ENCODE measurements around the gene KCNN1. TPM values are rescaled to one million over a fixed set of nuclear protein-coding genes. Genes with fewer than 3 reads are reported as not detected.

Gene KCNN1
- total and polyA plus RNA-seq, 2 of the 13 experiments (the other 11 are each of a cell fraction or from before 2014, with no cell fraction given) = 0.04 TPM; not detected in 1

DNA sequence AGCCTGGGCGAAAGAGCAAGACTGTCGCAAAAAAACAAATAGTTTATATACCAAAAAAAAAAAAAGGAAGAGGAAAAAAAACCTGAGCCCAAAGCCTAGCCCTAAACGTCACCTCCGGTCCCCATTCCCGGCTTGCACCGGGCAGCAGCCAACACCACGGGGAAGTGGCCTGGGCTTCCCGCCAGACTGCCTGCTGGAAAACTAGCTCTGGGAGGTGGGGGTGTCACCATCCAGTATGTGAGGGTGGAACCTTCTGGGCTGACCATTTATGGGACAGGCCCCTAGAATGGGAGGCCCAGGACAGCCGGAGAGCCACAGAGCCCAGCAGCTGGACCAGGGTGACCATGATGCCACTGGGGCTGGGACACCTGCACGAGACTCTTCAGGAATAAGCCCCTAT, 82.5 kb downstream of the KCNN1 start (continued):
- TF ChIP-seq, protein P1, sequence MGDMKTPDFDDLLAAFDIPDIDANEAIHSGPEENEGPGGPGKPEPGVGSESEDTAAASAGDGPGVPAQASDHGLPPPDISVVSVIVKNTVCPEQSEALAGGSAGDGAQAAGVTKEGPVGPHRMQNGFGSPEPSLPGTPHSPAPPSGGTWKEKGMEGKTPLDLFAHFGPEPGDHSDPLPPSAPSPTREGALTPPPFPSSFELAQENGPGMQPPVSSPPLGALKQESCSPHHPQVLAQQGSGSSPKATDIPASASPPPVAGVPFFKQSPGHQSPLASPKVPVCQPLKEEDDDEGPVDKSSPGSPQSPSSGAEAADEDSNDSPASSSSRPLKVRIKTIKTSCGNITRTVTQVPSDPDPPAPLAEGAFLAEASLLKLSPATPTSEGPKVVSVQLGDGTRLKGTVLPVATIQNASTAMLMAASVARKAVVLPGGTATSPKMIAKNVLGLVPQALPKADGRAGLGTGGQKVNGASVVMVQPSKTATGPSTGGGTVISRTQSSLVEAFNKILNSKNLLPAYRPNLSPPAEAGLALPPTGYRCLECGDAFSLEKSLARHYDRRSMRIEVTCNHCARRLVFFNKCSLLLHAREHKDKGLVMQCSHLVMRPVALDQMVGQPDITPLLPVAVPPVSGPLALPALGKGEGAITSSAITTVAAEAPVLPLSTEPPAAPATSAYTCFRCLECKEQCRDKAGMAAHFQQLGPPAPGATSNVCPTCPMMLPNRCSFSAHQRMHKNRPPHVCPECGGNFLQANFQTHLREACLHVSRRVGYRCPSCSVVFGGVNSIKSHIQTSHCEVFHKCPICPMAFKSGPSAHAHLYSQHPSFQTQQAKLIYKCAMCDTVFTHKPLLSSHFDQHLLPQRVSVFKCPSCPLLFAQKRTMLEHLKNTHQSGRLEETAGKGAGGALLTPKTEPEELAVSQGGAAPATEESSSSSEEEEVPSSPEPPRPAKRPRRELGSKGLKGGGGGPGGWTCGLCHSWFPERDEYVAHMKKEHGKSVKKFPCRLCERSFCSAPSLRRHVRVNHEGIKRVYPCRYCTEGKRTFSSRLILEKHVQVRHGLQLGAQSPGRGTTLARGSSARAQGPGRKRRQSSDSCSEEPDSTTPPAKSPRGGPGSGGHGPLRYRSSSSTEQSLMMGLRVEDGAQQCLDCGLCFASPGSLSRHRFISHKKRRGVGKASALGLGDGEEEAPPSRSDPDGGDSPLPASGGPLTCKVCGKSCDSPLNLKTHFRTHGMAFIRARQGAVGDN (CRISPR knock-in tag; IDR thresholded peaks at IDR 0.05) = peak; percentile 52

Small RNAs within 50 kb of the gene (small RNA-seq; reads per million reads assigned to genes)
- 0 reads per million in 3 experiments for gene RNA5SP468 (ENCODE audit: insufficient read depth in 2 of 3, insufficient read length in 3 of 3, low read depth in 2 of 3, low replicate concordance in 1 of 3)

Other genes starting within 250 kb of the KCNN1 start
- 3.8 and 12.2 TPM in 2 replicates for gene MAP1S, start 247.6 kb upstream of the KCNN1 start, total RNA-seq (2016; rRNA removed; fragmentation: Illumina TruSeq; extraction: Trizol)
- gene MAP1S, start 247.6 kb upstream of the KCNN1 start, polyA plus RNA-seq (2011; rRNA removed) = 7.3 and 8.2 TPM in 2 replicates
- gene FCHO1, start 215.6 kb upstream of the KCNN1 start, total RNA-seq (2016; rRNA removed; fragmentation: Illumina TruSeq; extraction: Trizol) = 1.2 and 1.3 TPM in 2 replicates
- gene FCHO1, start 215.6 kb upstream of the KCNN1 start, polyA plus RNA-seq (2011; rRNA removed) = 2.5 and 3.1 TPM in 2 replicates
- gene B3GNT3, start 172.0 kb upstream of the KCNN1 start, total RNA-seq (2016; rRNA removed; fragmentation: Illumina TruSeq; extraction: Trizol) = 0.48 and 0.86 TPM in 2 replicates
- 4.0 and 8.6 TPM in 2 replicates for gene B3GNT3, start 172.0 kb upstream of the KCNN1 start, polyA plus RNA-seq (2011; rRNA removed)
- not detected in 2 replicates for gene INSL3, start 145.6 kb upstream of the KCNN1 start, total RNA-seq (2016; rRNA removed; fragmentation: Illumina TruSeq; extraction: Trizol)
- gene INSL3, start 145.6 kb upstream of the KCNN1 start, polyA plus RNA-seq (2011; rRNA removed) = 0.30 and 0.44 TPM in 2 replicates
- 2.8 and 3.4 TPM in 2 replicates for gene JAK3, start 119.1 kb upstream of the KCNN1 start, total RNA-seq (2016; rRNA removed; fragmentation: Illumina TruSeq; extraction: Trizol)
- gene JAK3, start 119.1 kb upstream of the KCNN1 start, polyA plus RNA-seq (2011; rRNA removed) = 18.6 and 30.1 TPM in 2 replicates
- gene RPL18A, start 107.2 kb upstream of the KCNN1 start, total RNA-seq (2016; rRNA removed; fragmentation: Illumina TruSeq; extraction: Trizol) = 1,471 and 1,490 TPM in 2 replicates
- 2,004 and 2,232 TPM in 2 replicates for gene RPL18A, start 107.2 kb upstream of the KCNN1 start, polyA plus RNA-seq (2011; rRNA removed)
- not detected in 2 replicates for gene SLC5A5, start 95.2 kb upstream of the KCNN1 start, total RNA-seq (2016; rRNA removed; fragmentation: Illumina TruSeq; extraction: Trizol)
- gene SLC5A5, start 95.2 kb upstream of the KCNN1 start, polyA plus RNA-seq (2011; rRNA removed) = not detected in 2 replicates
- gene CCDC124, start 34.1 kb upstream of the KCNN1 start, total RNA-seq (2016; rRNA removed; fragmentation: Illumina TruSeq; extraction: Trizol) = 14.9 and 16.3 TPM in 2 replicates
- gene CCDC124, start 34.1 kb upstream of the KCNN1 start, polyA plus RNA-seq (2011; rRNA removed) = 20.3 and 24.8 TPM in 2 replicates
- 1.7 and 2.1 TPM in 2 replicates for gene ARRDC2, start 41.1 kb downstream of the KCNN1 start, total RNA-seq (2016; rRNA removed; fragmentation: Illumina TruSeq; extraction: Trizol)
- gene ARRDC2, start 41.1 kb downstream of the KCNN1 start, polyA plus RNA-seq (2011; rRNA removed) = 3.4 and 4.3 TPM in 2 replicates
- 0.04 TPM in 1 of 2 replicates, not detected in the other for gene IL12RB1, start 119.8 kb downstream of the KCNN1 start, total RNA-seq (2016; rRNA removed; fragmentation: Illumina TruSeq; extraction: Trizol)
- 0.03 and 0.13 TPM in 2 replicates for gene IL12RB1, start 119.8 kb downstream of the KCNN1 start, polyA plus RNA-seq (2011; rRNA removed)
- gene MAST3, start 130.7 kb downstream of the KCNN1 start, total RNA-seq (2016; rRNA removed; fragmentation: Illumina TruSeq; extraction: Trizol) = 4.1 and 4.5 TPM in 2 replicates
- gene MAST3, start 130.7 kb downstream of the KCNN1 start, polyA plus RNA-seq (2011; rRNA removed) = 4.6 and 6.0 TPM in 2 replicates
- gene PIK3R2, start 186.1 kb downstream of the KCNN1 start, total RNA-seq (2016; rRNA removed; fragmentation: Illumina TruSeq; extraction: Trizol) = 15.8 and 25.3 TPM in 2 replicates
- gene PIK3R2, start 186.1 kb downstream of the KCNN1 start, polyA plus RNA-seq (2011; rRNA removed) = 18.6 and 27.2 TPM in 2 replicates
- 41.2 and 79.4 TPM in 2 replicates for gene IFI30, start 206.7 kb downstream of the KCNN1 start, total RNA-seq (2016; rRNA removed; fragmentation: Illumina TruSeq; extraction: Trizol)
- 24.7 and 25.0 TPM in 2 replicates for gene IFI30, start 206.7 kb downstream of the KCNN1 start, polyA plus RNA-seq (2011; rRNA removed)
- 13.0 and 16.7 TPM in 2 replicates for gene MPV17L2, start 226.1 kb downstream of the KCNN1 start, total RNA-seq (2016; rRNA removed; fragmentation: Illumina TruSeq; extraction: Trizol)
- gene MPV17L2, start 226.1 kb downstream of the KCNN1 start, polyA plus RNA-seq (2011; rRNA removed) = 12.4 and 13.6 TPM in 2 replicates
- 0.53 and 0.58 TPM in 2 replicates for gene RAB3A, start 236.9 kb downstream of the KCNN1 start, total RNA-seq (2016; rRNA removed; fragmentation: Illumina TruSeq; extraction: Trizol)
- gene RAB3A, start 236.9 kb downstream of the KCNN1 start, polyA plus RNA-seq (2011; rRNA removed) = 0.95 and 0.98 TPM in 2 replicates